NCI-H187 treated with DMSO at 0.1 percent for 48 hours (cell line): ENCODE data around the gene FBN2.
"Not testable (repeated sequence)": the region's sequence is repeated elsewhere in the genome, so short reads cannot be mapped to it uniquely, and the experiment has no call there.

Experiments used
- DNase-seq: peaks from one replicate; lab custom pipeline; 2025; lab: John Stamatoyannopoulos, UW

The FBN2 gene

DNA sequence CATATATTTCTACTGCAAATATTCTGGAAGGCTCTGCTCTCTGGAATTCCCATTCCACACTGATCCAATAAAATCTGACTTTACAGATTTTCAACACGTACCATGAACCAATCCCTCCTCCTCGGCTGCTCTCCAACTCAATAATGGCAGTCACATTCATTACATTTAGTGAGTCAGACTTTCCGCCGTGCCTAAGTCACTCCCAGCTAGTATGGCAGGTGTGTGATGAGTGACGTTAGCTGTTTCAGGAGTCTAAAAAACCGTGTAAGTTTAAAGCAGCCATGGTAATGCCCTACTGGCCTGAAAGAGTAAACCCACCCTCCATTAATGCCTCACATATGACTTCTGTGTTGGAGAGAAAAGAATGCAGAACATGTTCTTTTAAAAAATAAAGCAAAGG, 3.3 kb downstream of the FBN2 start:
- DNase-seq: no peak

GRCh38 chr5:128532776-128533175, 5.3 kb downstream of the FBN2 start:
- no peak for DNase-seq

- no peak for DNase-seq
Measured at GRCh38 chr5:128532127-128532526, 5.9 kb downstream of the FBN2 start.

DNA sequence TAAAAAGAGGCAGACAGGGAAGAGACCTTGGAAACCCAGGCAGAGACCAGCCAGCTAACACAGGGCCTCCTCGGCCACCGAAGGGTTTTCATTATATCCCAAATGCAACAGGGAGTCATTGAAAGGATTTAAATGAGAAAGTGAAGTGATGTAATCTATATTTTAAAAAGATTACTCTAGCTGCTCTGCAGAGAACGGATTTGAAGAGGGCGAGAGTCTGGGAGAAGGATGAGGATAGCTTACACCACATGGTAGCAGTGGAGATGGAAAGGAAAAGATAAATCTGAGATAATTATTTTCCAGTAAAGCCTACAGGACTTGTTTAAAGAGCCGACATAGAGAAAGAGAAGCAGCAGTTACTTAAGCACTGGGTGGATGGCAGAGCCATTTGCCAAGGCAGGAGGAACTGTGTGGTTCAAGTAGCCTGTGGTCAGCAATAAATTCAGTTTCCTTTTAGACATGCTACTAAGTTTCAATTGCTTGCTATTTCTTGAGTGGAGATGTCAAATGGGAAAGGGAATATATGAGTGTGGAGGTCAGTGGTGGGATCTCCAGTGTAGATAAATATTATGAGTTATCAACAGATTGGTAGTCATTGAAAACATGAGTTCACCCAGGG, 9.3 kb downstream of the FBN2 start:
- no peak for DNase-seq

DNA sequence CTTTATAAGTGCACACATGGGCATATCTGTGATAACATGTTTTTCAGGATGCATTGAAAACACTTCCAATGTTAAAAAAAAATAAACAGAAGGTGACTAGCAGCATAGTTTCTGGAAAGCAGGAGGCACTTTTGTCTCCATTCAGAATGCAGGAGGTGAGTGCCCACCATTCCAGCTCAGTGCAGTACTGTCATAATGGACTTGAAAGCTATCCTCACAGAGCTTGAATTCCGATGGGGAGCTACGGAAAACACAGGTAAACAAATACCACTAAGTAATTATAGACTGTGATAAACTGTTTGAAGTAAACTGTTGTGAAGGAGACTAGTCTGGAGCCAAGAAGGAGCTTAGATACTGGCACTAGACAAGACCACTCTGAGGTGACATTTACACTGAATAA, 9.9 kb downstream of the FBN2 start:
- DNase-seq: no peak

DNA sequence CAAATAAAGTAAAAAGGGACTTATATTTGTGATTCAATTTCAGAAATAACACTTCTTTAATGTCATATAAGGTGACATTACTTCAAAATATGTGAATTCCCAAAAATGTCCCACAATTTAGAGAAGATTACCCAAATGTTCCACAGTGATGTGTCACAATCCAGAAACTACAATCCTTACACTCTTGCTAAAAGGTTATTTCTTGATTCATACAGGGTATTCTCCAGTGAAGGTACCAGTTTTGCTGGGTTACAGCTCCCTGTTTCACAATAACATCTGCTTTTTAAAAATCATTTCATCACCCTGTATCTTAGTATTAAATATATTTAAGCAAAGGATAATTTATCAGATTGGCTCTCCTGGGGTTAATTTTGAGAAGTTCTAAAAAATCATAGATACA, 11.0 kb downstream of the FBN2 start:
- DNase-seq: no peak

- DNase-seq: no peak
Measured at GRCh38 chr5:128522336-128522735, 15.7 kb downstream of the FBN2 start.

- no peak for DNase-seq
Measured at GRCh38 chr5:128519827-128520226, 18.2 kb downstream of the FBN2 start.

GRCh38 chr5:128516978-128517377, 21.1 kb downstream of the FBN2 start:
- no peak for DNase-seq

GRCh38 chr5:128513806-128514205, 24.2 kb downstream of the FBN2 start:
- no peak for DNase-seq

- DNase-seq: no peak
Measured at GRCh38 chr5:128512894-128513293, 25.2 kb downstream of the FBN2 start.

GRCh38 chr5:128506643-128507042, 31.4 kb downstream of the FBN2 start:
- no peak for DNase-seq

DNA sequence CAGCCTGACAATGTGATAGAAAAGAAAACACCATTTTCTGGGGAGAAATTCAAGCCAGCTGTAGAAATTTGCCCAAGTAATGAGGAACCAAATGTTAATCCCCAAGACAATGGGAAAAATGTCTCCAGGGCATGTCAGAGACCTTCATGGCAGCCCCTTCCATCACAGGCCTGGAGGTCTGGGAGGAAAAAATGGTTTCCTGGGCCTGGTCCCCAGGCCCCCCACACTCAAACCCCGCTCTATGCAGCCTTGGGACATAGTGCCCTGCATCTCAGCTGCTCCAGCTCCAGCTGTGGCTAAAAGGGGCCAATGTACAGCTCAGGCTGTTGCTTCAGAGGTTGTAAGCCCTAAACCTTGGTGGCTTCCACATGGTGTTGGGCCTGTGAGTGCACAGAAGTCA, 34.3 kb downstream of the FBN2 start:
- not testable (repeated sequence) for DNase-seq

- DNase-seq: no peak
Measured at GRCh38 chr5:128498844-128499455, 39.1 kb downstream of the FBN2 start.

GRCh38 chr5:128494516-128494915, 43.5 kb downstream of the FBN2 start:
- no peak for DNase-seq

- no peak for DNase-seq
Measured at GRCh38 chr5:128493657-128494329, 44.3 kb downstream of the FBN2 start.

GRCh38 chr5:128491291-128491690, 46.8 kb downstream of the FBN2 start:
- DNase-seq: no peak

- DNase-seq: no peak
Measured at GRCh38 chr5:128490761-128491160, 47.3 kb downstream of the FBN2 start.

DNA sequence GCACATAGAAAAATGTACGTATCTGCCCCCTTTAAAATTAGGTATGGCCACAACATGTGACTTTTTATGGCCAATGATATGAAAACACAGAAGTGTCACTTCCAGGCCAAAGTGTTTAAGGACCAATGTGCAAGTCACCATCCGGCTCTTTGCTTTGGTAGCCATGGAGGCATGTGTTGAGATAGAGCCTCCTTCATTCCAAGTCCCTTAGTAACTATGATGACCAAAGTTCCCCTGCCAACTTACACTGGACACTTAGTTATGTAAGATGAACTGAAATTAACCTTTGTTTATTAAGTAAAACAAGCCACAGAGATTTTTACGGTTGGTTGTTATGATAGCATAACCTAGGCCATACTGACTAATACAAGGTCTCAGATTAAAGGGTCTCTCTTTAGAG, 51.0 kb downstream of the FBN2 start:
- no peak for DNase-seq

DNA sequence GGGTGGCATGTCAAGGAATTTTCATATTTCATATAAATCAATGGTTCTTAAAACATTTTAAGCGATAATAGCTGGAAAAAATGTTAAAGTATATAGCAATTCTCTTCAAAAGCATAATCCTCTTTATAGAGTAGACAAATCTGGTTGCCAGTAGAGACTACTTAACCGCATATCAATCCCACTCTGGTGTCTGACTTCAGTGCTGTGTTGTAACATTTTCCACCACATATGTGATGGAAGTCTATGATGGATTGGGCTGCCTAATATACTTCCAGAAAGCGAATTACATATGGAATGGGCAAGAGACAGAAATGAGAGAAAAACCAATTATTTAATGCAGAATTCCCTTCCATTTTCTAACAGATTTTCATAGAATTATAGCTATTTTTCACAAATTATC, 54.3 kb downstream of the FBN2 start:
- DNase-seq: no peak

- DNase-seq: no peak
Measured at GRCh38 chr5:128480906-128481633, 57.0 kb downstream of the FBN2 start.

DNA sequence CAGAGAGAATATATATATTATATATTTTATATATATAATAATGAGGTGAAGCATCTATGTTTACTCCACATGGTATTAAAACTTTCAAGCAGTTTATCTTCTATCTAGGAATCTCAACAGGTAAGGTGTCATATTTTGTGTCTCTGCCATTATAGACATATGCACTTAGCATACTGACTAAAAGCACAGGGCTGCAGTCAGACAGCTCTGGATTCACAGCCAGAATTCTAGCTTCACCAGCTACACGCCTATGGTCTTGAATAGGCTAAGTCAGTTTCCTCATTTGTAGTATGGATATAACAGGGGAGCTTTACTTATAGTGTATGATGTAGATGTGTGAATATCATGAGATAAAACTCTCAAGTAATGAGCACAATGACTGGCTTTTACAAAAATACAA, 57.9 kb downstream of the FBN2 start:
- no peak for DNase-seq
